Adrenal gland (tissue), 5 donors: ENCODE measurements around the gene SAMD4B.

Experiments
- POLR2A ChIP-seq, 2 donors: fragments of 450-650 bp; IDR thresholded peaks; one replicate each; pipeline ENCODE4 v1.6.1; 2017; ENCODE audit warnings: antibody characterized with exemption in 2 of 2, mild to moderate bottlenecking in 2 of 2, moderate library complexity in 1 of 2
- TF ChIP-seq, protein P1 (sequence below), 6 experiments: fragments of 450-650 bp in 4 of 6; fragments of 200-600 bp in 2 of 6; sonication (generic) in 1 of 6; IDR thresholded peaks; 1 replicate in 5 of 6; 2 replicates in 1 of 6; pipeline versions ENCODE4 v1.5.1 to v1.8.0; 2016 to 2021; ENCODE audit warnings: antibody characterized with exemption in 6 of 6, mild to moderate bottlenecking in 2 of 6, moderate library complexity in 1 of 6
- donor health status: DM: no; HTN: no; CAD: no.

DNA sequence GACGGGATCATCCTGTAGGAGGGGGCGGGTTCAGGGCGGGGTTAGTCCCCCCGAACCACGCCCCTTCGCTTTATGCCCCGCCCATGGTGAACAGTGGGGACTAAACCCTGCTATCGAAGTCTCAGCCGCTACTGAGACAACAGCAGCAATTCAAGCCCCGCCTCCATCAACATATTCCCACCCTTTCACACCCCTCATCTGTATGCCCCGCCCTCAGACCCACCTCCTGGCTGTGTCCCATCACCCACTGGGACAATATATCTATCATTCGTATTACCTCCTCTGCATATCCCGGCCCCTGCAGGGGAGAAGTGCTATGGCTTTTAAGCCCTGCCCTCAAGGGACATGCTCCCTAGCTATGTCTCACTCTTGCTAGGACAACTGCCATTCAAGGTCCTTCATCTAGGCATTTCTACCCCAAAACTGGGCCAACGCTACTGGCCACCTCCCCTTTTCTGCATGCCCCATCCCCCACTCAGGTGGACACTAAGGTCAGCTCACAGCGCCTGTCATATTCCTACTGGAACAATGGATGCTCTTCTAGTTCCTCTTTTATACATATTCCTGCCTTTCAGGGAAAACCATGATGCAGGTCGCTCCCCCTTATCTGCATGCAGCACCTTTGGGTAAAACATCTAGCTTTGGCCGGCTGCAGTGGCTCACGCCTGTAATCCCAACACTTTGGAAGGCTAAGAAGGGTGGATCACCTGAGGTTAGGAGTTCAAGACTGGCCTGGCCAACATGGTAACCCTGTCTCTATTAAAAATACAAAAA lies 33.5 kb upstream of the SAMD4B start:
- no peak for TF ChIP-seq POLR2A (IDR thresholded peaks at IDR 0.05)
- TF ChIP-seq, protein P1, sequence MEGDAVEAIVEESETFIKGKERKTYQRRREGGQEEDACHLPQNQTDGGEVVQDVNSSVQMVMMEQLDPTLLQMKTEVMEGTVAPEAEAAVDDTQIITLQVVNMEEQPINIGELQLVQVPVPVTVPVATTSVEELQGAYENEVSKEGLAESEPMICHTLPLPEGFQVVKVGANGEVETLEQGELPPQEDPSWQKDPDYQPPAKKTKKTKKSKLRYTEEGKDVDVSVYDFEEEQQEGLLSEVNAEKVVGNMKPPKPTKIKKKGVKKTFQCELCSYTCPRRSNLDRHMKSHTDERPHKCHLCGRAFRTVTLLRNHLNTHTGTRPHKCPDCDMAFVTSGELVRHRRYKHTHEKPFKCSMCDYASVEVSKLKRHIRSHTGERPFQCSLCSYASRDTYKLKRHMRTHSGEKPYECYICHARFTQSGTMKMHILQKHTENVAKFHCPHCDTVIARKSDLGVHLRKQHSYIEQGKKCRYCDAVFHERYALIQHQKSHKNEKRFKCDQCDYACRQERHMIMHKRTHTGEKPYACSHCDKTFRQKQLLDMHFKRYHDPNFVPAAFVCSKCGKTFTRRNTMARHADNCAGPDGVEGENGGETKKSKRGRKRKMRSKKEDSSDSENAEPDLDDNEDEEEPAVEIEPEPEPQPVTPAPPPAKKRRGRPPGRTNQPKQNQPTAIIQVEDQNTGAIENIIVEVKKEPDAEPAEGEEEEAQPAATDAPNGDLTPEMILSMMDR (IDR thresholded peaks at IDR 0.05) = no peak
